GM18870 (cell line): Measurements from ENCODE around the gene TAB2.
"Not testable (repeated sequence)": the region's sequence is repeated elsewhere in the genome, so short reads cannot be mapped to it uniquely, and the experiment has no call there.

Source experiments
- ATAC-seq: cut with Tn5 transposase; IDR thresholded peaks from one replicate; pipeline ENCODE4 v1.9.1; 2021; ENCODE audit warnings: moderate library complexity; ENCODE audit not compliant: unreplicated experiment

Gene TAB2

GRCh38 chr6:149456311-149457021 is 139.0 kb downstream of the TAB2 start:
- no peak for ATAC-seq

DNA sequence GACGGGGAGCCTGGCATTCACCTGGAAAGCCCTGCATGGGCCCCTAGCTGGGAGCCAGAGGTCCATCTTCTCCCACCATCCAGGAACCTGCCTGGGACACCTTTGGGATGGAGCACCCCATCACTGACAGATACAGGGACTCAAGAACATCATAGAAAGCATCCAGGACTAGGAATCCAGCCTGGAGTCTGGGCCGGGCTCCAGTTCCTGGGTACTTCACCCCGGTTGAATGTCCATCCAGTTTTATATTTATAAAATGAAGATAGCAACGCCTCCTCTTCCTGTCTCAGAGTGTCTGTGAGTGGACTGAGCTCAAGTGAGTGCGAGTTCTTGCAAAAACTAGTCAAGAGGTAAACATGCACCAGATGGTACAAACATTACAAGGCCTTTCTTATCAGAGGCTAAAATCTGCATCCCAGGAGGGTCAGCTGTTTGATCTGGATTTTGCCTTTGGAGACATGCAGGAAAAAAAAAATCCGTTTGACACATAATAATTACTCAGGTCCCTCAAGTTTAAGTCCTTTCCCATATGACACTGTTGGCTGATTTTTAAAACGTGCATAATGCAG is 139.9 kb downstream of the TAB2 start:
- ATAC-seq = no peak

DNA sequence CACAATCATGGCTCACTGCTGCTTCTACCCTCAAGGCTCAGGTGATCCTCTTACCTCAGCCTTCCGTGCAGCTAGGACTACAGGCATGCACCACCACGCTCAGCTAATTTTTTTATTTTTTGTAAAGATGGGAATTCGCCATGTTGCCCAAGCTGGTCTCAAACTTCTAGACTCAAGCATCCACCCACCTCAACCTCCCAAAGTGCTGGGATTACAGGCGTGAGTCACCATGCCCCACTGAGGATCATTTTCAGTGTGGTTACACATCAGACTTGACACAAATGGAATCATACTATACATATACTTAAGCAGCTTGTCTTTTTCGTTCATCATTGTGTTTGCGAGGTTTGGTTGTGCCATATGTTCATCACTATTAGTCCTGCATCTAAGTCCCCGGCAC is 140.7 kb downstream of the TAB2 start:
- no peak for ATAC-seq

GRCh38 chr6:149458806-149459205 is 141.3 kb downstream of the TAB2 start:
- ATAC-seq = no peak

DNA sequence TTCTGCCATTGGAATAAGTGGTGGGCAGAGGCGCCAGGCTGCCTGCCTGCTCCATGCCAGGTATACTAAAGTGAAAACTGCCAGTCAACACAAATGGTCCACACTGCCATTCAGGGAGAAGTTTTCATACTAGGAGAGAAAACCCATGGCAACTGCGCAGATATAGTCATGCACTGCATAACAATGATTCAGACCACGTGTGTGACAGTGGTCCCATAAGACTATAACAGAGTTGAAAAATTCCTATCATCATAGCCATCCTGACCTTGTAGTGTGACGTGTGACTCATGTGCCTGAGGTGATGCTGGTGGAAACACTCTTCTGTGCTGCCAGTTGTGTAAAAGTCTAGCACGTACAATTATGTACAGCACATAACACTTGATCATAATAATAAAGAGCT is 142.2 kb downstream of the TAB2 start:
- no peak for ATAC-seq

GRCh38 chr6:149460249-149460648 is 142.7 kb downstream of the TAB2 start:
- ATAC-seq = not testable (repeated sequence)
